ENCODE results near the gene ACSS1.

The ACSS1 gene

DNA sequence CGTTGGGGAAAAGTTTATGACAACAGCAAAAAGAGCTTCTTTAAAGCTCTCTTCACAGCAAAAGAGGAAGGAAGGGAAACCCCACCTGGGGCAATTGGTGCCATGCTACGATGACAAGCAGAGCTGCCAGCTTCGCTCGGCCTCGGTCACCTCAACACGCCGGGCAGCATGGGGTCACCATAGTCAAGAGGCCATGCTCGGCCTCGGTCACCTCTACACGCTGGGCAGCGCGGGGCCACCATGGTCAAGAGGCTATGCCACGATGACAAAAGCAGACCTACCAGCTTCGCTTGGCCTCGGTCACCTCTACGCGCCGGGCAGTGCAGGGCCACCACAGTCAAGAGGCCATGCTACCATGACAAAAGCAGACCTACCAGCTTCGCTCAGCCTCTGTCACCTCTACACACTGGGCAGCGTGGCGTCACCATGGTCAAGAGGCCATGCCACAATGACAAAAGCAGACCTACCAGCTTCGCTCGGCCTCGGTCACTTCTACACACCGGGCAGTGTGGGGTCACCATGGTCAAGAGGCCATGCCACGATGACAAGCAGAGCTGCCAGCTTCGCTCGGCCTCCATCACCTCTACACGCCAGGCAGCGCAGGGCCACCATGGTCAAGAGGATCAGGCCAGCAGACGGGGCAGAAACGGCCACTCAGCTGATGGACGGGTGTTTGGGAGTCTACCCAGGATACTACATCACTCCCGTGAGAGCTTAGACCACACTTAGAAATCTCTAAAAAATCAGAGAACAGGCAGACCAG is 77.5 kb downstream of the ACSS1 start:
- DNase-seq (ENCODE audit: low read depth) = no peak
- no peak for TF ChIP-seq CTCF (IDR thresholded peaks at IDR 0.05; ENCODE audit: low read depth, low read length, missing control alignments)
- H3K4me3 ChIP-seq (ENCODE audit: low read depth, low read length) = no peak overlapping the region

DNA sequence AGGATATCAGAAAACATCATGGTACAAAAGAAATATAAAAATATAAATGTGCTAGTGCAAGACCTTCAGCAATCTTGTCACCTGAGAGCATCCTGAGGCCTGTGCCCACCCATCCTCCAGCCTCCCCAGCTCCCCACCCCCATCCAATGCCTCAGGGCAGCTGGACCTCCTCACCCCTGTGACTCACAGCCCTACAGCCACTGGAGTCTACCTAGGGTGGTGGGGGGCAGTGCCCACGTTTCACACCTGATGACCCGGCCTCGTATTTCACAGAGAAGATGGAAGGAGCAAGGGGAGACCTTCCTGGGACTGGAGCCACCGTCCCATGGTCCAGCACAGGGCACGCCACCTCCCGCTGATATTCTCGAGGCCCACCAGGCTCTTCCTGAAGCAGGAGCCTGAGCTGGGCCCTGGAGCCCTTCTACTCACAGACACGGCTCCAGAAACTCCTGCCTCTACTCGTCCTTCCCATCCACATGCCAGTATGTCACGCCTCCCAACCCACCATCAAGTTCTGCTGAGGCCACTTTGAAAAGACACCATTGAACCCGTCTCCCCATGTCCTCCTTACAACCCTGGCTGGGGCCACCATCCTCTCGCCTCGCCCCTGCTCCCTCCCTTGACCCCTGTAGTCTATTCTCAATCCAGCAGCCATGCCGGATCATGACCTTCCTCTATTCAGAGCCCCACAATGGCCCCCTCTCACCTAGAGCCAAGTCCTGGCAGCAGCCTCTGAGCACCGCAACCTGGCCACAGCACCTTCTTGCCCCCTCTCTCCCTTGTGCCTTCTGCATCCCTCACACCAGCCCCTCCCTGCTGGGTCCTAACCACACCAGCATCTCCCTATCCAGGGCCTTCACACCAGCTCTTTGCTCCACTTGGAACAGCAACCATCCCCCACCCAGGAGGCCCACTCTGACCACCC is 78.6 kb downstream of the ACSS1 start:
- no peak for TF ChIP-seq CTCF (IDR thresholded peaks at IDR 0.05; ENCODE audit: low read depth, low read length, missing control alignments)
- no peak overlapping the region for H3K4me3 ChIP-seq (ENCODE audit: low read depth, low read length)
- DNase-seq (ENCODE audit: low read depth) = no peak

- TF ChIP-seq CTCF (IDR thresholded peaks at IDR 0.05; ENCODE audit: low read depth, low read length, missing control alignments) = no peak
- H3K4me3 ChIP-seq (ENCODE audit: low read depth, low read length) = no peak overlapping the region
- DNase-seq (ENCODE audit: low read depth) = no peak
Measured at GRCh38 chr20:24978513-24978912, 79.4 kb downstream of the ACSS1 start.

DNA sequence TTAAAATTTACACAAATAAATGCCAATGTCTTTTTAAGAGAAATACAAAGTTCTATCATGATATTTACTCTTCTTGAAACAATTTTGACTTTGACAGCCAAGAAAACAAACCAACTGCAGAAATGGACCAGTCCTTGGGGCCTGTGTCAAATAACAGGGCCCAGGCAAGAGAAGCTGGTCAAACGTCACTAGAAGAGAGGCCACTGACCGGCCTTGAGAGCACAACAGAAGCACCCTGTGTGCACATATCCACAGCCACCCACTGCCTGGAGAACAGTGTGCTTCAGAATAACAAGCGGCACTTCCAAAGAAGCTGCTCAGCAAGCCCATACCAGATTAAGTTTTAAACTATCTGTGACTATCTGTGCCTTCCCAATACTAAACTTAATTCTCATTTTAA is 80.1 kb downstream of the ACSS1 start:
- no peak for DNase-seq (ENCODE audit: low read depth)
- H3K4me3 ChIP-seq (ENCODE audit: low read depth, low read length) = no peak overlapping the region
- no peak for TF ChIP-seq CTCF (IDR thresholded peaks at IDR 0.05; ENCODE audit: low read depth, low read length, missing control alignments)

GRCh38 chr20:24977336-24977735 is 80.6 kb downstream of the ACSS1 start:
- no peak overlapping the region for H3K4me3 ChIP-seq (ENCODE audit: low read depth, low read length)
- TF ChIP-seq CTCF (IDR thresholded peaks at IDR 0.05; ENCODE audit: low read depth, low read length, missing control alignments) = no peak
- DNase-seq (ENCODE audit: low read depth) = no peak

GRCh38 chr20:24972341-24972740 is 85.6 kb downstream of the ACSS1 start:
- TF ChIP-seq CTCF (IDR thresholded peaks at IDR 0.05; ENCODE audit: low read depth, low read length, missing control alignments) = no peak
- no peak overlapping the region for H3K4me3 ChIP-seq (ENCODE audit: low read depth, low read length)
- no peak for DNase-seq (ENCODE audit: low read depth)
